H1 (cell line): Measurements from ENCODE around the gene MCM5.

Experiments used
- BRCA1 ChIP-seq: IDR thresholded peaks from 2 replicates; pipeline ENCODE4 v1.6.1; 2012; ENCODE audit warnings: low read depth, low read length, improper control_type of control experiment
- CEBPB ChIP-seq: IDR thresholded peaks from 2 replicates; pipeline ENCODE4 v1.6.1; 2012; ENCODE audit warnings: low read depth, low read length
- CHD1 ChIP-seq: IDR thresholded peaks from 2 replicates; pipeline ENCODE4 v1.6.1; 2012; ENCODE audit warnings: low read depth, low read length, improper control_type of control experiment
- CTCF ChIP-seq, 3 experiments: IDR thresholded peaks; 1 replicate in 2 of 3; 2 replicates in 1 of 3; pipeline versions ENCODE4 v1.5.1 to v1.6.1; 2011; ENCODE audit warnings: low read length in 3 of 3, mild to moderate bottlenecking in 3 of 3, inconsistent platforms in 2 of 3, low read depth in 1 of 3, moderate library complexity in 1 of 3; ENCODE audit not compliant: insufficient read depth in 1 of 3; ENCODE audit errors: control extremely low read depth in 1 of 3
- EGR1 ChIP-seq: IDR thresholded peaks from 2 replicates; pipeline ENCODE4 v1.6.1; 2011; ENCODE audit warnings: low read depth, low read length, borderline replicate concordance
- FOSL1 ChIP-seq: IDR thresholded peaks from 2 replicates; pipeline ENCODE4 v1.6.1; 2011; ENCODE audit warnings: mild to moderate bottlenecking, low read depth, low read length, moderate library complexity; ENCODE audit not compliant: insufficient read depth
- POLR2A ChIP-seq, 2 experiments: IDR thresholded peaks; 1 replicate in 1 of 2; 2 replicates in 1 of 2; pipeline ENCODE4 v1.6.1; 2011; ENCODE audit warnings: low read depth in 2 of 2, low read length in 2 of 2, mild to moderate bottlenecking in 2 of 2; ENCODE audit errors: control extremely low read depth in 1 of 2
- POLR2AphosphoS5 ChIP-seq: IDR thresholded peaks from 2 replicates; pipeline ENCODE4 v1.6.1; 2011; ENCODE audit warnings: low read depth, low read length
- YY1 ChIP-seq: IDR thresholded peaks from 2 replicates; pipeline ENCODE4 v1.6.1; 2011; ENCODE audit warnings: low read depth, mild to moderate bottlenecking, low read length

DNA sequence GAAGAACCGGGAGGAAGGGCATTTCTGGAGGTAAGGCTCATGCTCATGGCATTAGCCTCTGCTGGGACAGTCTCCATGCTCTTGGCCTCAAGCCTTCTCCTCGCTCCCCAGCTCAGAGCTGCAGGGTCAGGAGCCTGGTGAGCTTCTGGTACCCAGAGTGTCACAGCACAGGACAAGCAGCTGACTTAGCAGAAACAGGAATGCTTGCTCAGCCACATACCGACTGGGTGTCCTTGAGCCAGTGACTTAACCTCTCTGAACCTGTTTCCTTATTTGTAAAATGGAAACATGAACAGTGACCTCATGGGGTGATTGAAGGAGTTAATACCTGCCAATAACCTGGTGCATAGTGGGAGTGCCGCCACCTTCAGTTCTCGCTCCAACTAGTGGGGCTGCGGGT, 72.5 kb downstream of the MCM5 start:
- TF ChIP-seq EGR1 (no peak), POLR2AphosphoS5 (no peak), CTCF (IDR thresholded peaks at IDR 0.05; ENCODE audit: control extremely low read depth in 1 of 3, insufficient read depth in 1 of 3, low read depth in 1 of 3, low read length in 3 of 3) (no peak), BRCA1 (no peak), POLR2A (IDR thresholded peaks at IDR 0.05; ENCODE audit: control extremely low read depth in 1 of 2, low read depth in 2 of 2, low read length in 2 of 2) (no peak), YY1 (no peak), CEBPB (no peak), CHD1 (no peak), FOSL1 (no peak)
